Smooth muscle cell of the brain vasculature (primary cell): ENCODE data around the gene TBCD.
"Not testable (repeated sequence)": the region's sequence is repeated elsewhere in the genome, so short reads cannot be mapped to it uniquely, and the experiment has no call there.

ENCODE experiments used
- DNase-seq: peaks from one replicate; pipeline ENCODE4 v3.0.0-alpha.2; 2012; ENCODE audit warnings: low read depth, low spot score

Gene TBCD

DNA sequence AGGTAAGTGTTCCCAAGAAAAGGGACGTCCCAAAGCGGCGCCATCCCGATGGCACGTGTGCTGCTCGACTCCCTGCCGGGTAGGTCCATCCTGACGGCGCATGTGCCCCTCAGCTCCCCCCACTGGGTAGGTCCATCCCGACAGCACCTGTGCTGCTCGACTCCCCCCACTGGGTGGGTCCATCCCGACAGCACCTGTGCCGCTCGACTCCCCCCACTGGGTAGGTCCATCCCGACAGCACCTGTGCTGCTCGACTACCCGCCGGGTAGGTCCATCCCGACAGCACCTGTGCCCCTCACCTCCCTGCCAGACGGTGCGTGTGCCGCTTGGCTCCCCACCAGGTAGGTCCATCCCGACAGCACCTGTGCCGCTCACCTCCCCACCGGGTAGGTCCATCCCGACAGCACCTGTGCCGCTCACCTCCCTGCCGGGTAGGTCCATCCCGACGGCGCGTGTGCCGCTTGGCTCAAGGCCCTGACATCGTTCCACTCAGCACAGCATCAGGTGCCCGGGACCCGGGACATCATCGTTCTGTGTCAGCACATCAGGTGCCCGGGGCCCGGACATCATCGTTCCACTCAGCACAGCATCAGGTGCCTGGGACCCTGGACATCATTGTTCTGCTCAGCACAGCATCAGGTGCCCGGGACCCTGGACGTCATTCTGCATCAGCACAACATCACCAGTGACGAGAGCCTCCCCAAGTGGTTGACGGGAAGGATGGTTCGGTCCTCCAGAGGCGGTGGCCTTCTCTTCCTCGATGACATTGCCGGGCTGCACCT is 22.2 kb upstream of the TBCD start:
- no peak for DNase-seq

DNA sequence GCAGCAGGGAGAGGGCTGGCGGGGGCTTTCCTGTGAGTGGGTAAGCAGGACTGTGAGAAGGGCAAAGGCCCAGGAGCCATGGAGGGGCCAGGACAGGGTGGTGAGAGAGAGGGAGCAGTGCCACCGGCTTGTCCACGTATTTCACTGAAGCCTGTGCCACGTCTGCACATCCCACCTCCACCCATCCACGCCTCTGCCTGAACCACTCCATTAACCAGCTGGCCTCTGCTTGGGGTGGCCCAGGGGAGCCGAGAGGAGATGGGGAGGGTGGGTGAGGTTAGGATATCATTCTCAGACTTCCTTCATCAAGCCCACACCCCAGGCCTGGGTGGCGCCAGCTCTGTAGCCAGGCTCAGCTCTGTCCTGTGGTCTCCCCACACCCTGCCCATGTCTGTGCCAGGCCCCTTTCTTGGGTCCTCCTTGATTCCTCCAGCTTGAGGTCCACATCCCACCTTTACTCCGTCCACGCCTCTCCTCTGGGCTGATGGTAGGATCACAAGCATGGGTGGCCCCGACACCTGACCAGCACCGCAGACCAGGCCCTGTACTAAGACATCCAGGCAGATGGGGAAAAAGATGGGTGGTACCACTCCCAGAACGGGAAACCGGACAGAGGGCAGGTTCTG is 19.6 kb upstream of the TBCD start:
- no peak for DNase-seq

DNA sequence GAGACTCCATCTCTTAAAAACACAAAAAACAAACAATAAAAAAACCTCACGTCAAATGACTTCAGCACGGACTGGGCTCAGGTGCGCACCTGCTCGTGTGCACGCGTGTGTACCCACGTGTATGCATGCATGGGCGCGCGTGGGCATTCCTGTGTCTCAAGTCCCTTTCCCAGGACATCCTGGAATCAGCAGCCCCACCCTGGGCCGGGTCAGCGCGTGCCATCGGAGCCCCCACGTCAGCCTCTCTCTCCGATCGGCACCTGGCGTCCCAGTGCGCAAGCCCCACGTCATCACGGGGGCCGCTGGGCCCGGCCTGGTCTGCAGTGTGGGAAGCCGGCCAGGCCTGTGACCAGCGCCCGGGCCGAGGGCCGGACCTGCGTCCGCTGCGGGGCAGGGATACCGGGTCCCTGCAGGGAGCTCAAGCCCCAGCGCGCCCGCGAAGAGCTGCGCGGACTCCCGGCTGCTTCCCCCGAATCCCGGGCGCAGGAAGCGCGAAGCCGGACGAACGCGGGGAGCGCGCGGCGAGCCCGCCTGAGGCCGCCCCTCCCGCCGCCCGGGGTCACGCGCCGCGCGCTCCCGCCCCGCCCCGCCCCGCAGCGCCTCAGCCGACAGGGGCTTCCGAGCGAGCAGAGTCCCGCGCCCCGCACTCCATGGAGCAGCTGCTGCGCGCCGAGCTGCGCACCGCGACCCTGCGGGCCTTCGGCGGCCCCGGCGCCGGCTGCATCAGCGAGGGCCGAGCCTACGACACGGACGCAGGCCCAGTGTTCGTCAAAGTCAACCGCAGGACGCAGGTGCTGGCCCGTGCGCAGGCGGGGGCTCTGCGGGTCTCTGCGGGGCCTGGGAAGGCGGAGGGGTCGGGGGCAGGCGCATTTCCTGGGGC is 16.6 kb upstream of the TBCD start, which contains the start of gene FN3K:
Gene FN3K (plus strand): TSS at position 629 of the 880 bp plus-strand sequence. CDS start 22 bp downstream, at position 651.
- no peak for DNase-seq

- DNase-seq: no peak
Observed at GRCh38 chr17:82736511-82737185, 15.2 kb upstream of the TBCD start.

- DNase-seq: no peak
Observed at GRCh38 chr17:82737967-82738877, 13.6 kb upstream of the TBCD start.

GRCh38 chr17:82740906-82741759 is 10.7 kb upstream of the TBCD start:
- DNase-seq: no peak

- DNase-seq: no peak
Observed at GRCh38 chr17:82743344-82744219, 8.3 kb upstream of the TBCD start.

DNA sequence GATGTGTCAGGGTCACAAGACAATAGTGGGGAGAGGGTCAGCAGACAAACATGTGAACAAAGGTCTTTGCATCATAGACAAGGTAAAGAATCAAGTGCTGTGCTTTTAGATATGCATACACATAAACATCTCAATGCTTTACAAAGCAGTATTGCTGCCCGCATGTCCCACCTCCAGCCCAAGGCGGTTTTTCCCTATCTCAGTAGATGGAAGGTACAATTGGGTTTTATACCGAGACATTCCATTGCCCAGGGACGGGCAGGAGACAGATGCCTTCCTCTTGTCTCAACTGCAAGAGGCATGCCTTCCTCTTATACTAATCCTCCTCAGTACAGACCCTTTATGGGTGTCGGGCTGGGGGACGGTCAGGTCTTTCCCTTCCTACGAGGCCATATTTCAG is 7.1 kb upstream of the TBCD start:
- DNase-seq: not testable (repeated sequence)

GRCh38 chr17:82745524-82745923 is 6.3 kb upstream of the TBCD start:
- DNase-seq: no peak

DNA sequence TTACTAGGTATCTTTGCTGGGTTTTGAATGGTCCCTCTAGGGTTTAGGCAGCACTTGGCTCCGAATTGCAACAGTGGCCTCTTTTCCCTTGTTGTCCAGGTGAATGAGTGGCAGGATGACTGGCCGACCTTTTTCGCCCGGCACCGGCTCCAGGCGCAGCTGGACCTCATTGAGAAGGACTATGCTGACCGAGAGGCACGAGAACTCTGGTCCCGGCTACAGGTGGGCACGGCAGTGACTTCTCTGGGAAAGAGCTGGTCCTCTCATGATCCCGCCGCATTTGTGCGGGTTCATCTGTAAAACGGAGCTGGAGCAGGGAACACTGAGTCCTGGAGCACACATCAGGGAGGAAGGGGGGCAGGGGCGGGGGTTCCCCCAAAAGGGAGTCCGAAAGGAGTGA is 3.1 kb upstream of the TBCD start:
- no peak for DNase-seq

DNA sequence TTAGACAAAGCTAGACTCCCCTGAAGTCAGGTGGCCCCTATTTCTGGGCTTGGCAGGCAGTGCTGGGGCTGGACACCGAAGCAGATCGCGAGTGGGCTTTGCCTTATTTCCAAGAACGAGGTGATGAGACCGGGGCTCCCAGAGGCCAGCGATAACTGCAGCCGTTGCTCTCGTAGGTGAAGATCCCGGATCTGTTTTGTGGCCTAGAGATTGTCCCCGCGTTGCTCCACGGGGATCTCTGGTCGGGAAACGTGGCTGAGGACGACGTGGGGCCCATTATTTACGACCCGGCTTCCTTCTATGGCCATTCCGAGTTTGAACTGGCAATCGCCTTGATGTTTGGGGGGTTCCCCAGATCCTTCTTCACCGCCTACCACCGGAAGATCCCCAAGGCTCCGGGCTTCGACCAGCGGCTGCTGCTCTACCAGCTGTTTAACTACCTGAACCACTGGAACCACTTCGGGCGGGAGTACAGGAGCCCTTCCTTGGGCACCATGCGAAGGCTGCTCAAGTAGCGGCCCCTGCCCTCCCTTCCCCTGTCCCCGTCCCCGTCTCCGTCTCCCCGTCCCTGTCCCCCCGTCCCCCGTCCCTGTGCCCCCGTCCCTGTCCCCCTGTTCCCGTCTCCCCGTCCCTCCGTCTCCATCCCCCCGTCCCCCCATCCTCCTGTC is 1.5 kb upstream of the TBCD start:
- no peak for DNase-seq

DNA sequence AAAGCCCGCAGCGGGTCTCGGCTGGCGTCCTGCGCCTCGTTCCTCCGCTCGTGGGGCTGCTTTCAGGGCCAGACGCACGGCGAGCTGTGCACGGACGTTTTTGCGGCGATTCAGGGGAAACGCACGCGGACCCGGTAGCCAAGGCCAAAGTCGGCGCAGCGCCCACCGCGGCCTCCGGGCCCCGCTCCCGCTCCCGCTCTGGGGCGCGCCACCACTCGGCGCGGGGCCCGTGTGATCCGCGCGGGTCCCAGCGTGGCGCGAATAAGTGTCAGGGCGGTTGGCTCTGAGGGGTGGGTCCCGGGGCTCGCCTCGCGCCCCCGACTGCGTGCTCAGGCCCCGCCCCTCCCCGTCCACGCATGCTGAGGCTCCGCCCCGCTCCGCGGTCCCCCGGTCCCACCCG is 694 bp upstream of the TBCD start:
- no peak for DNase-seq

DNA sequence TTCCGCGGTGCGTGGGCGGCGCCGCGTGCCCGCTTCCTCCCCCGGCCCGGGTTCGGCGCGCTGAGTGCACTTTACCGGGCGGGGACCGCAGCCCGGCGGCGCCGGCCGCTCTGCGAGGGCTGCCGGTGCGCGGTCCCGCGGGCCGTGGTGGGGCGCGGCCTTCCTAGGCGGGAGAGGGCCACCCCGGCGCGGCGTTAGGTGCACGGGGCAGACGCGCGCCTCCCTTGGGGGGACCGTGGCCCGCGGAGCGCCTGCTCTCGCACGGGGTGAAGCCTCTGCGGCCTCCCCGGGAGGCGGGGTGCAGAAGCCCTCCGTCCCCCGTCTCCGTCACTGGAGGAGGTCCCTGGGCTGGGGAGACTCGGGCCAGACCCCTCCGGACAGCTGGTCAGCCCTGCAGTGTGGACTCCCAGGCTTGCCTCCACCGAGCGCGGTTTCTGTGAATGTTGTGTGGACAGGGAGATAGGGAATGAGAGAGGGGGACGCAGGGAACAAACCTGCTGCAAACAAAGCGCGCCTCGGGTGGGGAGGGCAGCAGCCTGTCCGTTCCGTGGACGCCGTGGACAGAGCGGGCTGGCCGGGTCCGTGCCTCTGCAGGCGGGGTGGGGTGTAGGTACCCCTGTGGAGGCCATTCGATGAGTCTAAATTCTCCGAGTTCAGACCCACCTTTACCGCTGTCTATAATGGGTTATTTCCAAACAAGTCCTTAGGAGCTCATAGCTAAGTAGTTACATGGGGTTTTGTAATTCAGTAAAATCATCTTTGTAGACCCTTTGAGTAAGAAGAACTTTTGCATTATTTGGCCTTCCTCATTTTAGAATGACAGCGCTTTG is 721 bp downstream of the TBCD start:
- DNase-seq: no peak

- no peak for DNase-seq
Observed at GRCh38 chr17:82753201-82753464, 1.3 kb downstream of the TBCD start.

GRCh38 chr17:82754297-82755208 is 2.7 kb downstream of the TBCD start:
- no peak for DNase-seq

DNA sequence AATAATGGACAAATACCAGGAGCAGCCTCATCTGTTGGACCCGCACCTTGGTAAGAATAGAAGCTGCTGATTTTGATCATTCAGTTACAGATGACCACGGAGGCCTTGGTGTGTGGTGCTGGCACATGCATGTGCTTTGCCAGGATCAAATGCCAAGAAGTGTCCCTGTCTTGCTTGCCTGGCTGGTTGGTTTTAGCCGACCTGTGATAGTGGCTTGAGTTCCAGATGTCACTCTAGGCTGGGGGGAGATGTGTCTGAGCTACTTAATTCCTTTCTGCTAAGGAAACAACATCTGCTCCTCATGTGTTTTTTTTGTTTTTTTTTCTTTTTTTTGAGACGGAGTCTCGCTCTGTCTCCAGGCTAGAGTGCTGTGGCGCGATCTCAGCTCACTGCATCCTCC is 4.3 kb downstream of the TBCD start:
- DNase-seq: no peak
